HCT116 (cell line): Measurements from ENCODE around the gene C2orf76.

Source experiments
- CBX3 ChIP-seq: IDR thresholded peaks from 2 replicates; pipeline ENCODE4 v1.6.1; 2012; ENCODE audit warnings: low read depth
- CTCF ChIP-seq, 3 experiments: fragments of 200-600 bp in 1 of 3; sonication (generic) in 1 of 3; IDR thresholded peaks in 2 of 3; conservative IDR thresholded peaks in 1 of 3; 2 replicates each; pipeline ENCODE4 v1.5.1; 2012 to 2017; ENCODE audit warnings: low read depth in 2 of 3, low read length in 2 of 3, antibody characterized with exemption in 1 of 3, borderline replicate concordance in 1 of 3, control low read depth in 1 of 3, mild to moderate bottlenecking in 1 of 3, mixed read lengths in 1 of 3, mixed run types in 1 of 3, moderate library complexity in 1 of 3; ENCODE audit not compliant: insufficient read depth in 1 of 3
- EZH2phosphoT487 ChIP-seq: fragments of 200-600 bp; IDR thresholded peaks from 2 replicates; pipeline ENCODE4 v1.6.1; 2018; ENCODE audit warnings: antibody characterized with exemption, borderline replicate concordance
- FOSL1 ChIP-seq: IDR thresholded peaks from 2 replicates; pipeline ENCODE4 v1.6.1; 2012; ENCODE audit warnings: low read depth
- POLR2A ChIP-seq: IDR thresholded peaks from 2 replicates; pipeline ENCODE4 v1.7.0; 2011; ENCODE audit warnings: borderline replicate concordance; ENCODE audit not compliant: insufficient read depth, insufficient read length; ENCODE audit errors: extremely low read depth
- SP1 ChIP-seq: IDR thresholded peaks from 2 replicates; pipeline ENCODE4 v1.6.1; 2012; ENCODE audit warnings: low read depth
- YY1 ChIP-seq: IDR thresholded peaks from 2 replicates; pipeline ENCODE4 v1.6.1; 2011; ENCODE audit warnings: low read length, low read depth, moderate library complexity, mild to moderate bottlenecking; ENCODE audit not compliant: insufficient replicate concordance; ENCODE audit errors: extremely low read depth

GRCh38 chr2:119289642-119290041 is 77.0 kb downstream of the C2orf76 start:
- no peak for TF ChIP-seq CTCF (IDR thresholded peaks at IDR 0.05 in 2 of 3, conservative IDR thresholded peaks at IDR 0.05 in 1 of 3; ENCODE audit: borderline replicate concordance in 1 of 3, insufficient read depth in 1 of 3, low read depth in 2 of 3, low read length in 2 of 3)
- TF ChIP-seq EZH2phosphoT487: no peak
- TF ChIP-seq FOSL1: no peak
- TF ChIP-seq YY1: no peak
- TF ChIP-seq POLR2A: no peak
- no peak for TF ChIP-seq SP1
- no peak for TF ChIP-seq CBX3
